Esophagus muscularis mucosa (tissue), 4 donors: ENCODE measurements around the gene AMDHD1.

Source experiments
- EP300 ChIP-seq: sonication (generic); formaldehyde crosslinking; IDR thresholded peaks from one replicate; pipeline ENCODE4 v1.6.1; 2017; ENCODE audit warnings: antibody characterized with exemption
- POLR2A ChIP-seq: fragments of 450-650 bp; IDR thresholded peaks from one replicate; pipeline ENCODE4 v1.6.1; 2017; ENCODE audit warnings: antibody characterized with exemption, moderate library complexity, mild to moderate bottlenecking, low read depth
- POLR2AphosphoS5 ChIP-seq, 2 donors: sonication (generic); formaldehyde crosslinking; IDR thresholded peaks; one replicate each; pipeline ENCODE4 v1.6.1; 2017; ENCODE audit warnings: antibody characterized with exemption in 2 of 2
- TF ChIP-seq, protein P1 (sequence below), 3 experiments: fragments of 200-600 bp in 2 of 3; fragments of 450-650 bp in 1 of 3; sonication (generic) in 2 of 3; IDR thresholded peaks; one replicate each; pipeline ENCODE4 v1.5.1; 2017 to 2019; ENCODE audit warnings: antibody characterized with exemption in 3 of 3, mild to moderate bottlenecking in 2 of 3, moderate library complexity in 1 of 3

- TF ChIP-seq, protein P1, sequence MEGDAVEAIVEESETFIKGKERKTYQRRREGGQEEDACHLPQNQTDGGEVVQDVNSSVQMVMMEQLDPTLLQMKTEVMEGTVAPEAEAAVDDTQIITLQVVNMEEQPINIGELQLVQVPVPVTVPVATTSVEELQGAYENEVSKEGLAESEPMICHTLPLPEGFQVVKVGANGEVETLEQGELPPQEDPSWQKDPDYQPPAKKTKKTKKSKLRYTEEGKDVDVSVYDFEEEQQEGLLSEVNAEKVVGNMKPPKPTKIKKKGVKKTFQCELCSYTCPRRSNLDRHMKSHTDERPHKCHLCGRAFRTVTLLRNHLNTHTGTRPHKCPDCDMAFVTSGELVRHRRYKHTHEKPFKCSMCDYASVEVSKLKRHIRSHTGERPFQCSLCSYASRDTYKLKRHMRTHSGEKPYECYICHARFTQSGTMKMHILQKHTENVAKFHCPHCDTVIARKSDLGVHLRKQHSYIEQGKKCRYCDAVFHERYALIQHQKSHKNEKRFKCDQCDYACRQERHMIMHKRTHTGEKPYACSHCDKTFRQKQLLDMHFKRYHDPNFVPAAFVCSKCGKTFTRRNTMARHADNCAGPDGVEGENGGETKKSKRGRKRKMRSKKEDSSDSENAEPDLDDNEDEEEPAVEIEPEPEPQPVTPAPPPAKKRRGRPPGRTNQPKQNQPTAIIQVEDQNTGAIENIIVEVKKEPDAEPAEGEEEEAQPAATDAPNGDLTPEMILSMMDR (IDR thresholded peaks at IDR 0.05): no peak
- no peak for TF ChIP-seq POLR2A
- TF ChIP-seq EP300: no peak
- TF ChIP-seq POLR2AphosphoS5 (IDR thresholded peaks at IDR 0.05): no peak
Observed at GRCh38 chr12:95951515-95951914, 8.4 kb downstream of the AMDHD1 start.
